GM23338 (cell line): ENCODE measurements around the gene RNF103. TPM values are rescaled to one million over a fixed set of nuclear protein-coding genes. Genes with fewer than 3 reads are reported as not detected.

Experiments used
- ATAC-seq: fragments of 200-7000 bp; cut with Tn5 transposase; 3 replicates; pipeline ENCODE4 v1.9.1; 2020
- DNase-seq: peaks from one replicate; pipeline ENCODE4 v3.0.0-alpha.2; 2015; ENCODE audit warnings: low spot score
- H2AFZ ChIP-seq: fragments of 200-600 bp; sonication (generic); 2 replicates; pipeline ENCODE4 v1.8.0; 2016; ENCODE audit warnings: antibody characterized with exemption, mild to moderate bottlenecking, moderate library complexity
- H3F3A ChIP-seq: fragments of 200-600 bp; sonication (generic); replicated peaks from 2 replicates; pipeline ENCODE4 v1.8.0; 2017; ENCODE audit warnings: antibody characterized with exemption, mixed run types, low read depth
- H3K27ac ChIP-seq: fragments of 200-600 bp; sonication (generic); 2 replicates; pipeline ENCODE4 v1.6.1; 2016; ENCODE audit warnings: low read depth
- H3K27me3 ChIP-seq: fragments of 200-600 bp; sonication (generic); 2 replicates; pipeline ENCODE4 v1.8.0; 2016; ENCODE audit warnings: mild to moderate bottlenecking, mixed run types, moderate library complexity; ENCODE audit not compliant: insufficient read depth
- H3K36me3 ChIP-seq: fragments of 200-600 bp; sonication (generic); 2 replicates; pipeline ENCODE4 v1.8.0; 2016; ENCODE audit warnings: mild to moderate bottlenecking; ENCODE audit not compliant: insufficient read depth
- H3K4me1 ChIP-seq: fragments of 200-600 bp; sonication (generic); 2 replicates; pipeline ENCODE4 v1.8.0; 2016; ENCODE audit warnings: mild to moderate bottlenecking, moderate library complexity; ENCODE audit not compliant: insufficient read depth
- H3K4me2 ChIP-seq: fragments of 200-600 bp; sonication (generic); 2 replicates; pipeline ENCODE4 v1.7.1; 2017; ENCODE audit warnings: mixed run types
- H3K4me3 ChIP-seq: fragments of 200-600 bp; sonication (generic); 2 replicates; pipeline ENCODE4 v1.6.1; 2016; ENCODE audit warnings: mixed run types
- H3K79me2 ChIP-seq: fragments of 200-600 bp; sonication (generic); replicated peaks from 2 replicates; pipeline ENCODE4 v1.8.0; 2017; ENCODE audit warnings: mild to moderate bottlenecking; ENCODE audit not compliant: insufficient read depth
- H3K9me2 ChIP-seq: fragments of 200-600 bp; sonication (generic); 2 replicates; pipeline ENCODE4 v1.8.0; 2017; ENCODE audit not compliant: insufficient read depth
- H4K20me1 ChIP-seq: fragments of 200-600 bp; sonication (generic); replicated peaks from 2 replicates; pipeline ENCODE4 v1.8.0; 2017; ENCODE audit warnings: mild to moderate bottlenecking; ENCODE audit not compliant: insufficient read depth
- H3K27ac Mint-ChIP-seq: 2 replicates; pipeline ENCODE4 v1.8.0; 2020; ENCODE audit warnings: inconsistent platforms, mild to moderate bottlenecking, moderate library complexity, mixed read lengths
- H3K27me3 Mint-ChIP-seq: 3 replicates; pipeline ENCODE4 v1.8.0; 2022; ENCODE audit warnings: low read depth, mild to moderate bottlenecking, moderate library complexity, mixed read lengths, inconsistent platforms; ENCODE audit not compliant: insufficient read depth, poor library complexity
- H3K36me3 Mint-ChIP-seq: 3 replicates; pipeline ENCODE4 v1.8.0; 2021; ENCODE audit warnings: low read depth, mild to moderate bottlenecking, inconsistent platforms, moderate library complexity, mixed read lengths
- H3K4me1 Mint-ChIP-seq: 3 replicates; pipeline ENCODE4 v1.8.0; 2020; ENCODE audit warnings: mild to moderate bottlenecking, inconsistent platforms, mixed read lengths
- H3K4me3 Mint-ChIP-seq: 3 replicates; pipeline ENCODE4 v1.8.0; 2021; ENCODE audit warnings: moderate library complexity, mild to moderate bottlenecking, inconsistent platforms, mixed read lengths
- H3K9me3 Mint-ChIP-seq: 3 replicates; pipeline ENCODE4 v1.8.0; 2020; ENCODE audit warnings: moderate library complexity, mild to moderate bottlenecking, inconsistent platforms, mixed read lengths
- NANOG ChIP-seq: IDR thresholded peaks from 2 replicates; pipeline ENCODE4 v1.6.1; 2016; ENCODE audit warnings: antibody characterized with exemption, borderline replicate concordance
- ZNF462 ChIP-seq: fragments of 250-450 bp; sonication (Bioruptor Pico); IDR thresholded peaks from 2 replicates; pipeline ENCODE4 v1.5.0; 2020; ENCODE audit warnings: mild to moderate bottlenecking, moderate library complexity
- polyA plus RNA-seq: library from polyadenylated mRNA; unstranded; fragments of >200 nt; fragmentation: Nextera tagmentation; extraction: Ambion mirVana; gene quantifications from 2 replicates; pipeline ENCODE4 v1.2.1, GENCODE V29; 2016
- total RNA-seq: library from RNA; depleted of rRNA; stranded (reverse); fragments of >200 nt; shearing (Covaris generic); gene quantifications from 2 replicates; pipeline ENCODE4 v1.2.3, GENCODE V29; 2014
- TF ChIP-seq, protein P1 (sequence below): IDR thresholded peaks from 2 replicates; pipeline ENCODE4 v1.6.1; 2016; ENCODE audit warnings: antibody characterized with exemption

RNF103 gene
- total and polyA plus RNA-seq, 2 experiments from 2014 or later = 3.8 to 5.9 TPM

DNA sequence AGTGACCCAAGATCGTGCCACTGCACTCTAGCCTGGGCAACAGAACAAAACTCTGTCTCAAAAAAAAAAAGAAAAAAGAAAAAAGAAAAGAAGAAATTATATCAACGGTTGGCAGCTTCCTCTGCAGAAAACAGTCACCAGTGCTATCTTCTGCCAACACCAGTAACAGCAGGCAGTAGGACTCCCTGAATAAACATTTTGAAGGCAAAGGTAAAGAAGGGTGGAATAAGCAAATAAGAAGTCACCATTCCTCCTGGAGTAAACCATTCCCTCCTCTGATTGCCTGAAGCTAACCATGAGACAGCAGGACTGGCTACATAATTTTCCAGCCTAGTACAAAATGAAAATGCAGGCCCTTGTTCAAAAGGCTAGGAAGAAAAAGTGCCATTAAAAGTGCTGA lies 9.0 kb upstream of the RNF103 start (continued):
- TF ChIP-seq ZNF462 (CRISPR knock-in tag) = no peak

- Mint-ChIP-seq H3K27ac (no peak overlapping the region), H3K27me3 (peaks cover 4% of the 10 kb centered on the region), H3K36me3 (no peaks in the 10 kb centered on the region), H3K4me3 (no peak overlapping the region), H3K4me1 (peaks cover 15% of the 10 kb centered on the region), H3K9me3 (no peaks in the 10 kb centered on the region)
- no peaks in the 10 kb centered on the region for H4K20me1 ChIP-seq
- no peaks in the 10 kb centered on the region for H3K9me2 ChIP-seq
- no peaks in the 10 kb centered on the region for H3K27me3 ChIP-seq
- TF ChIP-seq, protein P1, sequence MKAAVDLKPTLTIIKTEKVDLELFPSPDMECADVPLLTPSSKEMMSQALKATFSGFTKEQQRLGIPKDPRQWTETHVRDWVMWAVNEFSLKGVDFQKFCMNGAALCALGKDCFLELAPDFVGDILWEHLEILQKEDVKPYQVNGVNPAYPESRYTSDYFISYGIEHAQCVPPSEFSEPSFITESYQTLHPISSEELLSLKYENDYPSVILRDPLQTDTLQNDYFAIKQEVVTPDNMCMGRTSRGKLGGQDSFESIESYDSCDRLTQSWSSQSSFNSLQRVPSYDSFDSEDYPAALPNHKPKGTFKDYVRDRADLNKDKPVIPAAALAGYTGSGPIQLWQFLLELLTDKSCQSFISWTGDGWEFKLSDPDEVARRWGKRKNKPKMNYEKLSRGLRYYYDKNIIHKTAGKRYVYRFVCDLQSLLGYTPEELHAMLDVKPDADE = no peak
- no peak for TF ChIP-seq NANOG
- H3K4me3 ChIP-seq = no peak overlapping the region
- H3K27ac ChIP-seq = no peak overlapping the region; the same call in 1 of the 2 replicates
- H2AFZ ChIP-seq = peak overlapping the region; percentile 66; the same call in 1 of the 2 replicates
- ATAC-seq (peak; percentile 67), DNase-seq (peak; percentile 16)
- H3K36me3 ChIP-seq = no peaks in the 10 kb centered on the region
- H3K4me1 ChIP-seq = no peaks in the 10 kb centered on the region
- H3F3A ChIP-seq = no peaks in the 10 kb centered on the region
- no peaks in the 10 kb centered on the region for H3K79me2 ChIP-seq
- H3K4me2 ChIP-seq = no peak overlapping the region
Observed at GRCh38 chr2:86631846-86632485, 8.3 kb upstream of the RNF103 start.
